ENCODE results near the gene ZNF649. TPM values are rescaled to one million over a fixed set of nuclear protein-coding genes. Genes with fewer than 3 reads are reported as not detected.
"Not testable (repeated sequence)": the region's sequence is repeated elsewhere in the genome, so short reads cannot be mapped to it uniquely, and the experiment has no call there.

The ZNF649 gene
- 13.9 TPM for total RNA-seq

- peak; percentile 86 for DNase-seq (ENCODE audit: low spot score)
Measured at GRCh38 chr19:51904331-51905165, at the start of gene ZNF649. ZNF649 (minus strand) TSS chr19:51905017; CDS start chr19:51900107, 4,910 bp downstream.

GRCh38 chr19:51948975-51949374 lies 44.2 kb upstream of the ZNF649 start:
- no peak for DNase-seq (ENCODE audit: low spot score)

DNA sequence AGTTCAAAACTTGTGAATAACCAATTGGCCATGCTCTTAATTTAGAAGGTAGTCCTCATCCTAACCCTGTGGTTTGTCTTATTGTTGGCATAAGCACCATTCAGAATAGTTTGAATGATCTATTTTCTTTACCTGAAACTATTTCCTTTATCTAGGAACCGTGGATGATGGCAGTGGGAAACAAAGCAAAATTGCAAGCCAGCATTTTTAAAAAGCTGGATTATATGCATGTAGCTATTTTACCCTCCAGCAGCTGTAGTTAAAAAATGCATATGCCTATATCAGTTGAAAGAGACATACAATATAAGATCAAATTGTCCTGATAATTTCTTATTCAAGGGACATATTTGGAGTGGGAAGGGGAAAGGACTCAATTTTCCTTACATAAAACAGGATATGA lies 41.8 kb upstream of the ZNF649 start:
- no peak for DNase-seq (ENCODE audit: low spot score)

DNA sequence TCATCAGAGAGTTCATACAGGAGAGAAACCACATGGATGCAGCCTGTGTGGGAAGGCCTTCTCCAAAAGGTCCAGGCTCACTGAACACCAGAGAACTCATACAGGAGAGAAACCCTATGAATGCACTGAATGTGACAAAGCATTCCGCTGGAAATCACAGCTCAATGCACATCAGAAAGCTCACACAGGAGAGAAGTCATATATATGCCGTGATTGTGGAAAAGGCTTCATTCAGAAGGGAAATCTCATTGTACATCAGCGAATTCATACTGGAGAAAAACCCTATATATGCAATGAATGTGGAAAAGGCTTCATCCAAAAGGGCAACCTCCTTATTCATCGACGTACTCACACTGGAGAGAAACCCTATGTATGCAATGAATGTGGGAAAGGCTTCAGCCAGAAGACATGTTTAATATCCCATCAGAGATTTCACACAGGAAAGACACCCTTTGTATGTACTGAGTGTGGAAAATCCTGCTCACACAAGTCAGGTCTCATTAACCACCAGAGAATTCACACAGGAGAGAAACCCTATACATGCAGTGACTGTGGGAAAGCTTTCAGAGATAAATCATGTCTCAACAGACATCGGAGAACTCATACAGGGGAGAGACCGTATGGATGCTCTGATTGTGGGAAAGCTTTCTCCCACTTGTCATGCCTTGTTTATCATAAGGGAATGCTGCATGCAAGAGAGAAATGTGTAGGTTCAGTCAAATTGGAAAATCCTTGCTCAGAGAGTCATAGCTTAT lies 40.2 kb upstream of the ZNF649 start:
- no peak for DNase-seq (ENCODE audit: low spot score)

DNA sequence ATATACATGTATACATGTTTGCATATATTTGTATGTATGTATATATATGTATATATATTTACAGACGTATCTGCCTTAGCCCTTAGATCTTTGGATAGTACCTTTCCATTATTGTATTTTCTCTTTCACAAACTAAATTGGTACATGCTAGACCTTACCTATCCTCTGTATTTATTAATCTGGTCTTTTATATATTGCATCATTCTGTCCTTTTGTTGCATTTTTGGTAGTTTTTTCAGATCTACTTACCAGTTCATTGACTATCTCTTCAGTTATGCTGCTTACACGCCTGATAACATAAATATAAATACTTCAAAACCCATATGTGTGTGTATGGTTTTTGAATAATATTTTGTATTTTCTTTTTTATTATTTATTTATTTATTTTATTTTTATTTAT lies 34.1 kb upstream of the ZNF649 start:
- no peak for DNase-seq (ENCODE audit: low spot score)

GRCh38 chr19:51931921-51932320 lies 27.1 kb upstream of the ZNF649 start:
- DNase-seq (ENCODE audit: low spot score): no peak

- no peak for DNase-seq (ENCODE audit: low spot score)
Measured at GRCh38 chr19:51927859-51928258, 23.0 kb upstream of the ZNF649 start.

- peak; percentile 92 for DNase-seq (ENCODE audit: low spot score)
Measured at GRCh38 chr19:51926784-51927741, 22.2 kb upstream of the ZNF649 start, which contains the start of gene ZNF613. ZNF613 (plus strand) TSS chr19:51927472; CDS start chr19:51936221, 8,749 bp downstream.

DNA sequence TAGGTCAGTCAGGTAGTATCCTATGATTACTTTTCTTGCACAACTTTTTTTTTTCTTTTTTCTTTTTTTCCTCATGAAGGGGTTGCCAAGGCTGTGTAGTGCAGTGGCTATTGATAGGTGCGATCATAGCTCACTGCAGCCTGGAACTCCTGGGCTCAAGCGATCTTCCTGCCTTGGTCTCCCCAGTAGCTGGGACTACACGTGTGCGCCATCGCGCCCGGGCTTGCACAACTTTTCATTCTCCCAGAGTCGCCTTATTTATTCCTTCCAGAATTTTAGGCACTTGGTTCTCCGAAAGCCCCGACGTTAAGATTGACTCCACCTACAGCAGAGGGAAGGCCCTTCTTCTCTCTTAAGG lies 21.6 kb upstream of the ZNF649 start:
- no peak for DNase-seq (ENCODE audit: low spot score)

GRCh38 chr19:51921949-51922348 lies 17.1 kb upstream of the ZNF649 start:
- no peak for DNase-seq (ENCODE audit: low spot score)

DNA sequence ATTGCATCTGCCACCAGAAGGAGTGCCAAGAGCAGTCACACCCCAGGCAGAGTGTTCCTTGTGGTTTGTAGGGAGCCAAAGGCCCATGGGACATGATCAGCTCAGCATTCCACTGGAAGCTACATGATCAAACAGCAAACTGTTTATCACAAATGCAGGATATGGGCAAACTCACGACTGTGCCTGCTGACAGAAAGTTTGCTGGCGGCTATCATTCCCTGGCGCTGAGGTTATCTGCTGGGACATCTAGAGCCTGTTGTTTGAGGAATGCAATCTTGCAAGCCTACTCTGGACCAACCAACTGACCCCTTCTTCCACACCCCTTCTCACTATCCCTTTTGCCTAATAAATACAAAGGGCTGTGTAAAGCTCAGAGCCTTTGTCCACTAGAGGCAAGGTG lies 14.8 kb upstream of the ZNF649 start:
- DNase-seq (ENCODE audit: low spot score): no peak

DNA sequence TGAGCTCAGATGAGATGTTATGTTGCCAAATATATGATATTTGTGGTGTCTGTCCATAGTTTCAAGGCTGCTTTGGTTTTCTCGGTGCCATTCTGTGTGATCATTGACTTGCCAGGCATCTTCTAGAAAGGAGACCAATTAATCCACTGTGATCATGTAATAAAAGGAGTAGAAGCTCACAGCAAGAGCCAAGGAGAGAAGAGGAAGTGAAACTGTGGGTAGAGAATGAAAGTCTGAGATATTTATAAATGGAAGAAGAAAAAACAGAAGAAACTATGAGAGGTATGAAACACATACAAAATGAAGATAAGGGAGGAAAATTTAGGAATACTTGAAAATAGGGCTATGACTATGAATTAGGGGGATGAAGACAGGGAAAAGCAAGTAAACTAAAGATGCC lies 11.3 kb upstream of the ZNF649 start:
- DNase-seq (ENCODE audit: low spot score): no peak

DNA sequence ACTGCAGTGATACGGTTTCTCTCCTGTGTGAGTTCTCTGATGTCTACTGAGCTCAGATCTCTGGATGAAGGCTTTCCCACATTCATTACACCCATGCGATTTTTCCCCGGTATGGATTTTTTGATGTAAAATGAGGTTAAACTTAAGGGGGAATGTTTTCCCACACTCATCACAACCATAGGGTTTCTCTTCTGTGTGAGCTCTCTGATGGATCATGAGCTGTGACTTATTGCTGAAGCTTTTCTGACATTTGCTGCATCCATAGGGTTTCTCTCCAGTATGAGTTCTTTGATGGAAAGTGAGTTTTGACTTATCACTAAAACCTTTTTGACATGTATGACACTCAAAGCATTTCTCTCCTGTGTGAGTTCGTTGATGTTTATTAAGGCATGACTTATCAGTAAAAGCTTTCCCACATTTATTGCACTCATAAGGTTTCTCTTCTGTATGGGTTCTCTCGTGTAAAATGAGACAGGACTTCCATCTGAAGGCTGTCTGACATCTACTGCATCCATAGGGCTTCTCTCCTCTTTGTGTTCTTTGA lies 10.6 kb upstream of the ZNF649 start:
- DNase-seq (ENCODE audit: low spot score): no peak

DNA sequence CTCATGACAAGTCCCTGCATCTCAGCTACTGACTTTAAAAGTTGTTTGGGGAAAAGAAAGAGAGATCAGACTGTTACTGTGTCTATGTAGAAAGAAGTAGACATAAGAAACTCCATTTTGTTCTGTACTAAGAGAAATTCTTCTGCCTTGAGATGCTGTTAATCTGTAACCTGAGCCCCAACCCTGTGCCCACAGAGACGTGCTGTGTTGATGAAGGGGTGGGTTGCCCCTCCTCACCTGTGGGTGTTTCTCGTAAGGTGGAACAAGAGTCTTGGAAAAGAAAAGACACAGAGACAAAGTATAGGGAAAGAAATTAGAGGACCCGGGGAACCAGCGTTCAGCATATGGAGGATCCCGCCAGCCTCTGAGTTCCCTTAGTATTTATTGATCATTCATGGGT lies 3.2 kb upstream of the ZNF649 start:
- DNase-seq (ENCODE audit: low spot score): not testable (repeated sequence)

DNA sequence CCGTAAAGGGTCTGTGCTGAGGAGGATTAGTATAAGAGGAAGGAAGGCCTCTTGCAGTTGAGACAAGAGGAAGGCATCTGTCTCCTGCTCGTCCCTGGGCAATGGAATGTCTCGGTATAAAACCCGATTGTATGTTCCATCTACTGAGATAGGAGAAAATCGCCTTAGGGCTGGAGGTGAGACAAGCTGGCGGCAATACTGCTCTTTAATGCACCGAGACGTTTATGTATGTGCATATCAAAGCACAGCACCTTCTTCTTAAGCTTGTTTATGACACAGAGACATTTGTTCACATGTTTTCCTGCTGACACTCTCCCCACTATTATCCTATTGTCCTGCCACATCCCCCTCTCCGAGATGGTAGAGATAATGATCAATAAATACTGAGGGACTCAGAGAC lies 1.3 kb upstream of the ZNF649 start:
- DNase-seq (ENCODE audit: low spot score): not testable (repeated sequence)

- DNase-seq (ENCODE audit: low spot score): not testable (repeated sequence)
Measured at GRCh38 chr19:51905639-51906038, 822 bp upstream of the ZNF649 start.

GRCh38 chr19:51905206-51905605 lies 389 bp upstream of the ZNF649 start:
- DNase-seq (ENCODE audit: low spot score): no peak

DNA sequence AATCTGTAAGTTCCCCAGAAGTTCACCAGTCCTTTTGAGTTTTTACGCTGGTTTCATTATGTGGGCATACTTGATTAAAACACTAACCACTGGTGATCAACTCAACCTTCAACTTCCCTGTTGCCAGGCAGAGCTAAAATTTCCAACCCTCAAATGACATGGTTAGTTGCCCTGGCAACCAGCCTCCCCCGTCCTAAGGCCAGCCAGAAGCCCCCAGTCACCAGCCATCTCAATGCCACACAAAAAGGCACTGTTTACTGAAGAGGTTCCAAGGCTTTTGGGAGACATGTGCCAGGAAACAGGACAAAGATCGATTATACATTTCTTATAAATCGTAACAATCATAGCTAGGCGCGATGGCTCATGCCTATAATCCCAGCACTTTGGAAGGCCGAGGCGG lies 1.6 kb downstream of the ZNF649 start:
- DNase-seq (ENCODE audit: low spot score): no peak

GRCh38 chr19:51901860-51902259 lies 3.0 kb downstream of the ZNF649 start:
- DNase-seq (ENCODE audit: low spot score): no peak

- no peak for DNase-seq (ENCODE audit: low spot score)
Measured at GRCh38 chr19:51891193-51891747, 13.5 kb downstream of the ZNF649 start.

- no peak for DNase-seq (ENCODE audit: low spot score)
Measured at GRCh38 chr19:51889934-51890333, 14.9 kb downstream of the ZNF649 start.

All from mucosa of gallbladder (tissue), 1 donor.